Testis (tissue), 3 donors: ENCODE results near the gene RGS18. TPM values are rescaled to one million over a fixed set of nuclear protein-coding genes. Genes with fewer than 3 reads are reported as not detected.
"Not testable (repeated sequence)": the region's sequence is repeated elsewhere in the genome, so short reads cannot be mapped to it uniquely, and the experiment has no call there.

Experiments
- DNase-seq: peaks from one replicate; pipeline ENCODE4 v3.0.0-alpha.2; 2019
- H3K27ac ChIP-seq, 2 donors: fragments of 200-600 bp; sonication (generic); one replicate each; pipeline ENCODE4 v1.5.1; 2019
- H3K27me3 ChIP-seq: fragments of 200-600 bp; sonication (generic); one replicate; pipeline ENCODE4 v1.5.1; 2019
- H3K36me3 ChIP-seq: fragments of 200-600 bp; sonication (generic); one replicate; pipeline ENCODE4 v1.5.1; 2017; ENCODE audit warnings: low read depth; ENCODE audit errors: missing control alignments
- H3K4me1 ChIP-seq: fragments of 200-600 bp; sonication (generic); one replicate; pipeline ENCODE4 v1.5.1; 2019
- H3K4me3 ChIP-seq, 2 donors: fragments of 200-600 bp; sonication (generic); one replicate each; pipeline ENCODE4 v1.5.1; 2017 to 2019
- H3K9me3 ChIP-seq: fragments of 200-600 bp; sonication (generic); one replicate; pipeline ENCODE4 v1.5.1; 2017
- POLR2A ChIP-seq: fragments of 450-650 bp; IDR thresholded peaks from one replicate; pipeline ENCODE4 v1.6.1; 2017; ENCODE audit warnings: antibody characterized with exemption, mild to moderate bottlenecking, moderate library complexity
- WGBS, 2 donors: methylation state at CpG; one replicate each; pipeline ENCODE4 v1.1.5; 2018; 5-methylcytosine and 5-hydroxymethylcytosine counted together
- intact Hi-C: fragments of 100-400 bp; cut with DNase I; formaldehyde crosslinking; loops from one replicate; pipeline ENCODE4 v1.15.1; 2023; ENCODE audit warnings: low total_unique reads
- polyA plus RNA-seq: library from polyadenylated mRNA; stranded (reverse); fragments of 350-450 nt; fragmentation: Illumina TruSeq; extraction: RNeasy Lipid Tissue Mini Kit (QIAGEN cat#74804); gene quantifications from one replicate; pipeline ENCODE4 v1.2.3, GENCODE V29; 2014; ENCODE audit warnings: low read depth, low replicate concordance; ENCODE audit not compliant: insufficient read depth
- total RNA-seq, 2 donors: library from RNA; depleted of rRNA; stranded (reverse); fragments of >200 nt; gene quantifications; one replicate each; pipeline ENCODE4 v1.2.3, GENCODE V29; 2016
- TF ChIP-seq, protein P1 (sequence below), 3 experiments: fragments of 450-650 bp in 2 of 3; fragments of 200-600 bp in 1 of 3; sonication (generic) in 1 of 3; IDR thresholded peaks; one replicate each; pipeline ENCODE4 v1.5.1; 2016 to 2019; ENCODE audit warnings: antibody characterized with exemption in 3 of 3, mild to moderate bottlenecking in 2 of 3, moderate library complexity in 1 of 3

The RGS18 gene
- total and polyA plus RNA-seq, 3 donors from 2014 or later = 0.75 to 1.7 (median 0.79) TPM

DNA sequence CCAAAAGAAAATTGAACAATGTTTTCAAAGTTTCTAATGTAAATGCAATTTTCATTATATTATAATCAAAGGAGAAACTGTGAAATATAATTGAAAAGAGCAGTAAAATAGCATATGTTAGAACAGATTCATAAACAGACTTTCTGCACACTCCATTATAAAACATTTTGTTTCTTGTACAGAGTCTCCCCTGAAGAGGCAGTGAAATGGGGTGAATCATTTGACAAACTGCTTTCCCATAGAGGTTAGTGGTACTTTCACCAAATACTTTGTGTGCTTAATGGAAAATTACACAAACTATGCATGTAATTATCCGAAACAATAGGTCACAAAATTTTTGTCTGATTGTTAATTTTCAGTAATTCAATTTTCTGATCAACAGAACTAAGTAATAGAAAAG, 1.9 kb downstream of the RGS18 start:
- H3K4me1 ChIP-seq = no peaks in the 10 kb centered on the region
- 71 to 72% methylated on average over 1 of the region's 1 CpG for WGBS, 2 donors
- H3K27me3 ChIP-seq = no peaks in the 10 kb centered on the region
- H3K9me3 ChIP-seq = no peaks in the 10 kb centered on the region
- no peak for TF ChIP-seq POLR2A
- TF ChIP-seq, protein P1, sequence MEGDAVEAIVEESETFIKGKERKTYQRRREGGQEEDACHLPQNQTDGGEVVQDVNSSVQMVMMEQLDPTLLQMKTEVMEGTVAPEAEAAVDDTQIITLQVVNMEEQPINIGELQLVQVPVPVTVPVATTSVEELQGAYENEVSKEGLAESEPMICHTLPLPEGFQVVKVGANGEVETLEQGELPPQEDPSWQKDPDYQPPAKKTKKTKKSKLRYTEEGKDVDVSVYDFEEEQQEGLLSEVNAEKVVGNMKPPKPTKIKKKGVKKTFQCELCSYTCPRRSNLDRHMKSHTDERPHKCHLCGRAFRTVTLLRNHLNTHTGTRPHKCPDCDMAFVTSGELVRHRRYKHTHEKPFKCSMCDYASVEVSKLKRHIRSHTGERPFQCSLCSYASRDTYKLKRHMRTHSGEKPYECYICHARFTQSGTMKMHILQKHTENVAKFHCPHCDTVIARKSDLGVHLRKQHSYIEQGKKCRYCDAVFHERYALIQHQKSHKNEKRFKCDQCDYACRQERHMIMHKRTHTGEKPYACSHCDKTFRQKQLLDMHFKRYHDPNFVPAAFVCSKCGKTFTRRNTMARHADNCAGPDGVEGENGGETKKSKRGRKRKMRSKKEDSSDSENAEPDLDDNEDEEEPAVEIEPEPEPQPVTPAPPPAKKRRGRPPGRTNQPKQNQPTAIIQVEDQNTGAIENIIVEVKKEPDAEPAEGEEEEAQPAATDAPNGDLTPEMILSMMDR (IDR thresholded peaks at IDR 0.05) = no peak
- intact Hi-C loops = no loop called here
- no peak for DNase-seq
- no peak overlapping the region for H3K4me3 ChIP-seq
- no peaks in the 10 kb centered on the region for H3K36me3 ChIP-seq
- H3K27ac ChIP-seq = no peak overlapping the region

DNA sequence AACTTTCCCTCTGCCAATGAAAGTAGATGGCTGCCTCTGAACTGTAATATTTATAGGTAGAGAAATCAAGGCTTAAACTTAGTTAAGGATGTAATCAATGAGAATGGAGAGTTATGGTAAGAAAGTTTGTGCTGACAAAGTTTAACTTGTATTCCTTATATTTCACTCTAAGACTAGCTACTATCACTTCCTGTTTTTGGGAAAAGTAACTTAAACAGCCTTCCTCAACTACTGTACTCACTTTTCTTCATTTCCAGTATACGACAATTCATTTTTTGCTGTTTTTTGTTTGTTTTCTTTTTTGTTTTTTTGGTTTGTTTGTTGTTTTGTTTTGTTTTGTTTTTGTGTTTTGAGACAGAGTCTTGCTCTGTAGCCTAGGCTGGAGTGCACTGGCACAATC, 3.7 kb downstream of the RGS18 start:
- no peak for DNase-seq
- 95% methylated on average over 1 of the region's 1 CpG for WGBS, 2 donors
- H3K4me3 ChIP-seq = no peak overlapping the region
- intact Hi-C loops = no loop called here
- H3K27me3 ChIP-seq = no peaks in the 10 kb centered on the region
- H3K4me1 ChIP-seq = no peaks in the 10 kb centered on the region
- no peak for TF ChIP-seq POLR2A
- TF ChIP-seq, protein P1 (IDR thresholded peaks at IDR 0.05) = no peak
- no peaks in the 10 kb centered on the region for H3K36me3 ChIP-seq
- H3K27ac ChIP-seq = no peak overlapping the region
- H3K9me3 ChIP-seq = no peaks in the 10 kb centered on the region

DNA sequence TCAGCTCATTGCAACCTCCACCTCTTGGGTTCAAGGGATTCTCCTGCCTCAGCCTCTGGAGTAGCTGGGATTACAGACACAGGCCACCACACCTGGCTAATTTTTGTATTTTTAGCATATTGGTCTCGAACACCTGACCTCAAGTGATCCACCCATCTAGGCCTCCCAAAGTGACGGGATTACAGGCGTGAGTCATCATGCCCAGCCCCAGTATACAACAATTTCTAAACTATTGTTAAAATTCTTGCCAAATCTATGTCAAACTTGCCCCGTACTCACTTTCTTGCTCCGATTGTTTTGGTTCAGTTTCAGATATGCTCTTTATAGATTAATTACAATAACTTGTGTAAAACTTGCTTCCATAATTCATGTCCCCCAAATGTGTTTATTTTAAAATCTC, 4.1 kb downstream of the RGS18 start:
- 93 to 96% methylated on average over 5 of the region's 5 CpGs for WGBS, 2 donors
- DNase-seq = no peak
- Histone ChIP-seq H3K4me3 (no peak overlapping the region), H3K4me1 (no peaks in the 10 kb centered on the region), H3K36me3 (no peaks in the 10 kb centered on the region), H3K27me3 (no peaks in the 10 kb centered on the region), H3K9me3 (no peaks in the 10 kb centered on the region), H3K27ac (no peak overlapping the region)
- intact Hi-C loops = no loop called here
- TF ChIP-seq, protein P1 (IDR thresholded peaks at IDR 0.05) = no peak
- TF ChIP-seq POLR2A = no peak

DNA sequence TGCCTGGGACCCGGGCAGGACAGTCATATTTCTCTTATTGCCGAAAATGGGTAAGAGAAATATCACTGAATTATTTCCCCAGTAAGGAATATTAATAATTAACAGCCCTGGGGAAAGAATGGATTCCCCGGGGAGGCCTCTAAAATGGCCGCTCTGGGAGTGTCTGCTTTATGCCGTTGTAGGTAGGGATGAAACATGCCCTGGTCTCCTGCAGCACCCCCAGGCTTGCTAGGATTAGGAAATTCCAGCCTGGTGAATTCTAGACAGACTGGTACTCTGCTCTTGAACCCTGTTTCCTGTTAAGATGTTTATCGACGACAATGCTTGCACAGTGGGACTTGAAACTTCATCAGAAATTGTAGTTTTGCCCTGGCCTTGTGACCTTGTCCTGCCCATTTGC, 6.7 kb downstream of the RGS18 start:
- H3K36me3 ChIP-seq, H3K4me1 ChIP-seq, H3K4me3 ChIP-seq, H3K9me3 ChIP-seq, H3K27me3 ChIP-seq, DNase-seq, intact Hi-C loops, H3K27ac ChIP-seq: not testable (repeated sequence)
- WGBS, 2 donors = 80 to 97% methylated on average over 7 of the region's 7 CpGs

DNA sequence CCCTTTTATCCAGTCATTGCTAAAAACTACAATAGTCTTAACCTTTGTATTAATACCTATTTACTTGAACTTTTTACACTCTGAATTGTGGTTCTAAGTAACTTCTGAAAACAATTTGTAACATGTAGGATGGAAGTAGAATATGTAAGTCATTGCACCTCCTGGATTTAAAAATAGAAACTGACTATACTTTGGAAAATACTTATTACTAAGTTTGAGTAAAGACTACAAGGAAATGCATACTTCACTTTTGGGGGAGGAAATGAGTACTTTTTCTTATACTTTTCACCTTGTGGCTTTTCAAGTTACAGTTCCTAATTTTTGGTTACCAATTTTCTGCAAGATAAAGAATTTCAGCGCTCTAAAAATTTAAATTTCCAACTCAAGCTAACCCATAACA, 8.7 kb downstream of the RGS18 start:
- WGBS, 2 donors = 90 to 100% methylated on average over 1 of the region's 1 CpG
- H3K27ac ChIP-seq = no peak overlapping the region
- DNase-seq = no peak

More for the DNA sequence above, 8.7 kb downstream of the RGS18 start:
- no peaks in the 10 kb centered on the region for H3K36me3 ChIP-seq
- no peaks in the 10 kb centered on the region for H3K4me1 ChIP-seq
- intact Hi-C loops = no loop called here
- H3K4me3 ChIP-seq = no peak overlapping the region
- no peaks in the 10 kb centered on the region for H3K9me3 ChIP-seq
- TF ChIP-seq, protein P1 (IDR thresholded peaks at IDR 0.05) = no peak
- no peaks in the 10 kb centered on the region for H3K27me3 ChIP-seq
